HG02938 (cell line): ENCODE results near the gene PELI2.

ENCODE experiments used
- ATAC-seq: cut with Tn5 transposase; IDR thresholded peaks from one replicate; pipeline ENCODE4 v1.9.1; 2021; ENCODE audit warnings: mild to moderate bottlenecking, moderate library complexity; ENCODE audit not compliant: unreplicated experiment

The PELI2 gene

DNA sequence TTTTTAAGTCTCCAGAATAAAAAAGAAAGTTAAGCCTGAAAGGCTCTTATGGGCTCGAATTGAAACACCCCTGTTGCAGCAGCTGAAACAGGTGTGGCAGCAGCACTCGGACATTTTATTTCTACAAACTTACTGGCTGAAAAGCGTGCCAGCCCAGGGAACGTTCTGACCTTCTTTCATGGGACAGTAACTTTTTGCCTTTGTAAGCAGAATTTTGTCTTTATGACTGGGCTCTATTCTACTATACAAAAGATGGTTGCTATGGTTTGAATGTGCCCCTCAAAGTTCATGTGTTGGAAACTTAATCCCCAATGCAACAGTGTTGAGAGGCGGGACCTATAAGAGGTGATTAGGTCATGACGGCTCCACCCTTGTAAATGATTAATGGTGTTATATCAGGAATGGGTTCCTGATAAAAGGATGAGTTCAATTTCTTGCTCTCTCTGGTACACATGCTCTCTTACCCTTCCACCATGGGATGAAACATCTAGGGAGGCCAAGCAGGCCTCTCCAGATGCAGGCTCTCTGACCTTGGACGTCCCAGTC, 52.7 kb downstream of the PELI2 start:
- ATAC-seq = no peak

DNA sequence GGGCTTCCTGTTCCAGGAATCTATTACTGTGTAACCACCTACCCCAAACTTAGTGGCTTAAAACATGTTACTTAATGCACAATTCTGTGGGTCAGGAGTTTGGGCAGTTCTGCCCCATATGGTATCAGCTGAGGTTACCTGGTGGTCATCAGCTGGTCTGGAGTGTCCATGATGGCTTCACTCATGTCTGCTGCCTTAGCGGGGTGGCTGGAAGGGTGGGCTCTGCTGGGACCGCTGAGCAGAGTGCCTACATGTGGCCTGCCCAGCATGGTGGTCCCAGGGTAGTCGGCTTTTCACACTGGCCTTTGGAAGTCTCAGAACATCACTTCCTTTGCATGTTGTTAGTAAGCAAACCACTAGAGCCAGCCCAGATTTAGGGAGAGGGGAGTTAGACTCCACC, 53.9 kb downstream of the PELI2 start:
- no peak for ATAC-seq

- ATAC-seq = no peak
Measured at GRCh38 chr14:56172571-56172971, 54.4 kb downstream of the PELI2 start.

DNA sequence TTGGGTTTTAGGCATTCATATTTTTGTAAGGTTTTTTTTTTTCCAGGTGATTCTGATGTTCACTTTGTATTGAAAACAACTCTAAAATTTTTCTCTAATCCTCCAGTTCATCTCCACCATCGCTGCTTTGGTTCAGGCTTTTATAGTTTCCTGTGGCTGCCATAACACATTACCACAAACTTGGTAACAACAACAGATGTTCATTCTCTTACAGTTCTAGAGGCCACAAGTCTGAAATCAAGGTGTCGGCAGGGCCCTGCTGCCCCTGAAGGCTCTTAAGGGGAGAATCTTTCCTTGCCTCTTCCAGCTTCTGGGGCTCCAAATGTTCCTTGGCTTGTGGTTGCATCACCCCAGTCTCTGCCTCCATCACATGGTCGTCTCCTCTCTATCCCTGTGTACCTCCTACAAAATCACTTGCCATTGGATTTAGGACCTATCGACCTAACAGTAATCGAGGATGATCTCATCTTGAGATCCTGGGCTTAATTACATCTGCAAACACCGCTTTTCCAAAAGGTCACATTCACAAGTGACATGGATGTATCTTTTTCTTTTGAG, 55.2 kb downstream of the PELI2 start:
- no peak for ATAC-seq

- no peak for ATAC-seq
Measured at GRCh38 chr14:56175773-56176172, 57.6 kb downstream of the PELI2 start.

GRCh38 chr14:56176530-56176929, 58.3 kb downstream of the PELI2 start:
- no peak for ATAC-seq

DNA sequence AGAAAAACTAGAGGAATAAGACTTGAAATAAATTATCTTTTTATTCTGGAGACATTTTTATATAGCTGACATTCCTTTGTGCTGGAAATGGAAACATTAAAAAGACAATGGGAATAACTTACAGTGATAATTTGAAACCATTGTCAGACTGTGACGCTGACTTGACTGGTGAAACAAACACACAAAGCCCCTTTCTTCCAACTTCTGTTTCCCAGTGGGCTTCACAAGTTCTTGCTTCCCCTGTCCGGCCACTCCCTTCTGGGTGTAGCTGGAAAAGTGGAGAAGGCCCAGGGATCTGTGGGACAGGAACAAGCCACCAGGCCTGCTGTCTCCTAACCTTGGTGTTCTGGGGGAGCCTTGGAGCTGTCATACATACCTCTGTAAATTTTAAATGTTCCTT, 58.8 kb downstream of the PELI2 start:
- no peak for ATAC-seq

- no peak for ATAC-seq
Measured at GRCh38 chr14:56180754-56181542, 62.7 kb downstream of the PELI2 start.

GRCh38 chr14:56181681-56182085, 63.5 kb downstream of the PELI2 start:
- ATAC-seq = no peak

- no peak for ATAC-seq
Measured at GRCh38 chr14:56182410-56182809, 64.2 kb downstream of the PELI2 start.

- ATAC-seq = no peak
Measured at GRCh38 chr14:56183631-56184157, 65.5 kb downstream of the PELI2 start.

DNA sequence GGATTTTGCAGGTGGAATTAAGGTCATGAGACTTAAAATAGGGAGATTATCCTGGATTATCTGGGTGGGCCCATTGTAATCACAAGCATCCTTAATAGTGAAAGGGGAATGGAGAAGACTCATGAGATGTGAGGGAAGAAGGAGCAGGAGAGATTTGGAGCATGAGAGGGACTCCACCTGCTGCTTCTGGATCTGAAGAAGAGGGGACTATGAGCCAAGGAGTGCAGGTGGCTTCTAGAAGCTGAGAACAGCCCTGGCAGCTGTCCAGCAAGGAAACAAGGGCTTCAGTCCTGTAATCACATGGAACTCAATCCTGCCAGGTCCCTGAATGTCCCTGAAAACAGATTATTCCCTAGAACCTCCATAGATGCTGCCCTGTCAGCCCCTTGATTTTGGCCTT, 67.8 kb downstream of the PELI2 start:
- ATAC-seq = no peak

DNA sequence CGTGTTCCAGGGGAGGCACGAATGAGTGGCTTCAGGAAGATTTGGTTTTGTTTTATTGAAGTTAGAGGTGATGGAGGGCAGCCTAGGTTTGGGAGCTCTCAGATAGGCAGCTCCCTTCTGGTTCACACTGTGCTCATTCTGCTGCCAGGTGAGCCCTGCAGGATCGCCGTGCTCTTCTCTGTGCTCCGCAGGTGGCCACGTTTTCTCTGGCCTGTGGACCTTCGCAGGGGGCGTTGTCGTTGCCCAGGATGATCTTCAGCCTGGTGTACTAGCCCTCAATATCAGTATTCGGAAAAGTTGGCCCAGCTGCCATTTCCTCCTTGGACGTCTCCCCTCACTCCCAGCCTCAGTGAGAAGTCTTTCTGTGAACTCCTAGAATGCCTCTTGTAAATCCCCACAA, 69.5 kb downstream of the PELI2 start:
- no peak for ATAC-seq

DNA sequence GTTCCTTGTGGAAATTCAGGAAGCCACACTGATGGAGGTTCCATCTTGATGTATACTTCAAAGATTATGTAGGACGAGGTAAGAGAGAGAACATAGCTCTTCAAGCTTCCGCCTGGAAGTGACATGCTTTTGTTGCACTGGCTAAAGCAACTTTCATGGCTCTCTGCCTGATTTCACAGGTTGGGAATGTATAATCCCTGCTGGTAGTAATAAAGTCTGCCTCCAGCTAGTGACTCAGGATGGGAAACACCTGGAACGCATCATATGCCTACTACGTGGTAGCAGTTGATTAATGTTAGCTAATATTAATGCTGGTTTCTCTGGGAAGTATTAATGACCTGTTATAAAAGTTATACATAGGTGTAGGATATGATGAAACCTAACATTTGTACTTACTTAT, 71.1 kb downstream of the PELI2 start:
- ATAC-seq = no peak

DNA sequence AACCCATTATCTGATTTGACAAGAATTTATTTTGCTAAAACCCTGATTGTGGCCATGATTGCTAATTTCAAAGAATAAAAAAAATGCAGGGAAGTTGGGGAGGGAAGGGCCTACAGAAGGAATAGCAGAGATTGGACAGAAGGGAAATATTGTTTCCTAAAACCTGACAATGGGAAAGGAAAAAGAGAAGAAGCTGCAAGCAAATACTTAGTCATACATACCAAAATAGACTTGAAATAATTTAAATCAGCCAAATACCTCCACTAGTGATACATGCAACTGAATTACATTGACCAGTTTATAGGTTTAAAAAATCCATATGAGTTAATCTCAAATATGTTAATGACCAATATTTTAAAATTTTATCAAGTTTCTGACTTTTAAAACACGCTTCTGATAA, 75.1 kb downstream of the PELI2 start:
- ATAC-seq = no peak

DNA sequence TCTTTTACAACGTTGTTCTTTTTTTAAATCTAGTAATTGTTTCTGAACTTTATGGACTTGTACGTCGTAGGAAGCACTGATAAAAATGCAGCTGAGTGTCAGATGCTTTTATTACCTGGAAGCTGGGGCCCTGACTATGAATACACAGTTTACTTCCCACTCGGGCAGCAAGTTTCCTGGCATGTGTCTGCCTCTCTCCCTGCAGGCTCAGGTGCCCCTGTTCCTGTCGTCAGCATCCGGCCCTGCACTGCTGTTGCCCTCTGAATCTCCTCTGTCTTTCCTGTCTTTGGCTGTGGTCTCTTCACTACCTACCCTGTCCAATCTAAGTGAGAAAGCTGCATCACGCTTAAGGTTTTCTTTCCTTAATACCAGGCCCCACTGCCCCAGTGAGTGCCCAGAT, 75.8 kb downstream of the PELI2 start:
- no peak for ATAC-seq

DNA sequence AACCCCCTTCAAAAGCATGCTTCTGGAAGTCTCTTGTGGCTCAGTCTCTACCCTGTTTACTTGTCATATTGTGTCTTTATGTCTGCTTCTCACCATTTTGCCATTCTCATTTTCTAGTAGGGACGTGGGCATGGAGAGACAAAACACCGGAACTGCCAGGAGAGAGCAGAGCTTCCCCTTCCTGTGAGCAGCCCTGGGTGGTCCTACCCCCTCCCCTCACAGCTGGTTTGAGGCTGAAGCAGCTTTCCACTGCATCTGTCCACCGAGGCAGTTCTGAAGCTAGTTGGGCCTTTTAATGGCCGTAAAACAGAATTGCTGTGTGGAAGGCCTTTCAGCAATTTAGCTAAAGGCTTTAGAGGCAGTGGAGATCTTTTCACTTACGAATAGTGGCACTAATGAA, 77.0 kb downstream of the PELI2 start:
- ATAC-seq = no peak

GRCh38 chr14:56195704-56196103, 77.5 kb downstream of the PELI2 start:
- ATAC-seq = peak; percentile 65

GRCh38 chr14:56196274-56196673, 78.1 kb downstream of the PELI2 start:
- no peak for ATAC-seq

DNA sequence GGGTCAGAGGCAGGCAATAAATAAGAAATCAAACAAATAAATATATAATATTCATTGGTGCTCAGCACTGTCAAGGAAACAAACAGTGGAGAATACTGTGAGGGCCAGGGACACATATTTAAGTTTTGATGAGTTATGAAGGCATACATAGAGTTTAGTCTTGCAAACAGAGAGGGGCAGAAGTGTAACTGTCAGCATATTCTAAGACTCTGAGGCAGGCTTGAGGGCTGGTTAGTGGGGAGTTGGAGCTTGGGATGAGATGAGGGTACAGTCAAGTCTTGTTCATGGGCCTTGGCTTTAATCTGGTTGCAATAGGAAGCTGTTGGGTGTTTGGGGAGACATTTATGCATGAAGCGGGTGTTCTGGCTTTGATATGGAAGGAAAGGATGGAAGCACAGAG, 78.9 kb downstream of the PELI2 start:
- no peak for ATAC-seq

- ATAC-seq = no peak
Measured at GRCh38 chr14:56198438-56198837, 80.2 kb downstream of the PELI2 start.
